ENCODE results near the gene ZNF3.

Gene ZNF3

DNA sequence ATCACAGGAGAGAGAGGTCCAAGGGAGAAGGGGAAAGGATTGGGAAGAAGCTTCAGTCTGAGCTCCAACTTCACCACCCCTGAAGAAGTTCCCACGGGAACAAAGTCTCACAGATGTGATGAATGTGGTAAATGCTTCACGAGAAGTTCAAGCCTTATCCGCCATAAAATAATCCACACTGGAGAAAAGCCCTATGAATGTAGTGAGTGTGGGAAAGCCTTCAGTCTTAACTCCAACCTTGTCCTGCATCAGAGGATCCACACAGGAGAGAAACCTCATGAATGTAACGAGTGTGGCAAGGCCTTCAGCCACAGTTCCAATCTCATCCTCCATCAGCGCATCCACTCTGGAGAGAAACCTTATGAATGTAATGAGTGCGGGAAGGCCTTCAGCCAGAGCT is 48.0 kb downstream of the ZNF3 start:
- Histone ChIP-seq H3K9ac (ENCODE audit: low read length) (no peak overlapping the region), H3K18ac (ENCODE audit: low read depth in 1 of 2, low read length in 2 of 2) (no peak overlapping the region), H3K36me3 (ENCODE audit: control insufficient read depth in 1 of 2, insufficient read depth in 2 of 2, low read depth in 1 of 2, low read length in 2 of 2) (peaks cover 43 to 91% of the 10 kb centered on the region in 2 experiments), H2BK12ac (ENCODE audit: low read length in 2 of 2) (no peak overlapping the region), H3K9me3 (ENCODE audit: control insufficient read depth, low read length) (no peaks in the 10 kb centered on the region), H3K4ac (ENCODE audit: low read depth in 1 of 2, low read length in 2 of 2) (no peak overlapping the region), H3K27me3 (ENCODE audit: control insufficient read depth in 1 of 2, insufficient read depth in 1 of 2, low read length in 2 of 2) (no peaks in the 10 kb centered on the region), H2AFZ (ENCODE audit: low read depth, low read length) (no peak overlapping the region), H2BK15ac (ENCODE audit: low read depth, poor library complexity, severe bottlenecking) (no peak overlapping the region), H2BK5ac (ENCODE audit: low read depth, low read length, poor library complexity, severe bottlenecking) (no peak overlapping the region), H3K23ac (ENCODE audit: low read length in 2 of 2) (no peak overlapping the region), H4K91ac (ENCODE audit: low read length) (no peak overlapping the region), H4K8ac (ENCODE audit: low read length) (no peak overlapping the region), H3K14ac (ENCODE audit: low read length in 2 of 2) (no peak overlapping the region), H3K79me1 (replicated peaks; ENCODE audit: low read length, poor library complexity, severe bottlenecking) (peaks cover 43% of the 10 kb centered on the region), H2AK5ac (ENCODE audit: low read length, severe bottlenecking) (no peak overlapping the region), H3K4me2 (ENCODE audit: low read length, poor library complexity, severe bottlenecking) (no peak overlapping the region), H3K4me1 (ENCODE audit: control insufficient read depth, insufficient read depth, low read depth, low read length) (no peaks in the 10 kb centered on the region), H3K27ac (ENCODE audit: low read length, poor library complexity, severe bottlenecking) (no peak overlapping the region), H3K4me3 (ENCODE audit: insufficient read depth in 1 of 2, low read depth in 1 of 2, low read length in 2 of 2) (no peak overlapping the region), H2BK120ac (ENCODE audit: low read depth, low read length) (no peak overlapping the region)
- no peak for DNase-seq
- WGBS: 98% methylated on average over 5 of the region's 6 CpGs

DNA sequence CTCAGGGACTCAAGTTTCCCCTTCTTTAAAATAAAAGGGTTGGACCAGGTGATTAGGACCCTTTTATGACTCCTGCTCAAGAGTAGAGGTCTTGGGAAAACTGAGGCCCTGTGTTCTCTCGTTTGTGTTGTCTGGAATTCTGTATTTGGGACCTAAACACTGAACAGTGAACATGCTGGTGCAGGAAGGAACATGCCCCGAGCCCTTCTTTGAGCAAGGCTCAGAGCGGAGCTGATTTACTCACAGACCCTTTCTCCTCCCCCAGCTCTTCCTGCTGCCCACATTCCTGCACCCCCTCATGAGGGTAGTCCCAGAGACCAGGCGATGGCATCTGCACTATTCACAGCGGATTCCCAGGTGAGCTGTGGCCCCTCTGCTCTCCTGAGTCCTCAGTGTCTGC is 51.9 kb downstream of the ZNF3 start:
- Histone ChIP-seq H3K27me3 (ENCODE audit: control insufficient read depth in 1 of 2, insufficient read depth in 1 of 2, low read length in 2 of 2) (no peaks in the 10 kb centered on the region), H2BK15ac (ENCODE audit: low read depth, poor library complexity, severe bottlenecking) (no peak overlapping the region), H3K36me3 (ENCODE audit: control insufficient read depth in 1 of 2, insufficient read depth in 2 of 2, low read depth in 1 of 2, low read length in 2 of 2) (peaks cover 52 to 90% of the 10 kb centered on the region in 2 experiments), H3K4ac (ENCODE audit: low read depth in 1 of 2, low read length in 2 of 2) (no peak overlapping the region), H3K9me3 (ENCODE audit: control insufficient read depth, low read length) (no peaks in the 10 kb centered on the region), H2AK5ac (ENCODE audit: low read length, severe bottlenecking) (no peak overlapping the region), H2BK5ac (ENCODE audit: low read depth, low read length, poor library complexity, severe bottlenecking) (no peak overlapping the region), H2AFZ (ENCODE audit: low read depth, low read length) (no peak overlapping the region), H3K4me1 (ENCODE audit: control insufficient read depth, insufficient read depth, low read depth, low read length) (no peaks in the 10 kb centered on the region), H4K91ac (ENCODE audit: low read length) (no peak overlapping the region), H3K79me1 (replicated peaks; ENCODE audit: low read length, poor library complexity, severe bottlenecking) (peaks cover 32% of the 10 kb centered on the region), H3K4me2 (ENCODE audit: low read length, poor library complexity, severe bottlenecking) (no peak overlapping the region), H2BK12ac (ENCODE audit: low read length in 2 of 2) (no peak overlapping the region), H3K27ac (ENCODE audit: low read length, poor library complexity, severe bottlenecking) (no peak overlapping the region), H4K8ac (ENCODE audit: low read length) (no peak overlapping the region), H3K23ac (ENCODE audit: low read length in 2 of 2) (no peak overlapping the region), H3K9ac (ENCODE audit: low read length) (no peak overlapping the region), H2BK120ac (ENCODE audit: low read depth, low read length) (no peak overlapping the region), H3K4me3 (ENCODE audit: insufficient read depth in 1 of 2, low read depth in 1 of 2, low read length in 2 of 2) (no peak overlapping the region), H3K14ac (ENCODE audit: low read length in 2 of 2) (no peak overlapping the region), H3K18ac (ENCODE audit: low read depth in 1 of 2, low read length in 2 of 2) (no peak overlapping the region)
- DNase-seq: no peak
- WGBS: 92% methylated on average over 5 of the region's 5 CpGs

DNA sequence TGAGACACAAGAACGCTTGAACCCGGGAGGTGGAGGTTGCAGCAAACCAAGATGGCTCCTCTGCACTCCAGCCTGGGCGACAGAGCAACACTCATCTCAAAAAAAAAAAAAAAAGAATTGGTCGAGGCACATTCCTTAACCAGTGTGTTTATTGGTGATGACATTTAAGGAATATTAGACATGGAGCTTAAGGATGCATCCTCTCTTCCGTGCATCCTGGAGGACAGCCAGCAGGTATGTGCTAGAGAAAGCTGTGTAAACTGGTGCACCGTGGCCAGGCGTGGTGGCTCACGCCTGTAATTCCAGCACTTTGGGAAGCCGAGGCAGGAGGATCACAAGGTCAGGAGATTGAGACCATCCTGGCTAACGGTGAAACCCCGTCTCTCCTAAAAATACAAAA is 54.3 kb downstream of the ZNF3 start:
- Histone ChIP-seq H4K91ac (ENCODE audit: low read length) (no peak overlapping the region), H3K14ac (ENCODE audit: low read length in 2 of 2) (no peak overlapping the region), H4K8ac (ENCODE audit: low read length) (no peak overlapping the region), H3K4ac (ENCODE audit: low read depth in 1 of 2, low read length in 2 of 2) (no peak overlapping the region), H3K9ac (ENCODE audit: low read length) (no peak overlapping the region), H2BK120ac (ENCODE audit: low read depth, low read length) (no peak overlapping the region), H3K27me3 (ENCODE audit: control insufficient read depth in 1 of 2, insufficient read depth in 1 of 2, low read length in 2 of 2) (no peaks in the 10 kb centered on the region), H3K18ac (ENCODE audit: low read depth in 1 of 2, low read length in 2 of 2) (no peak overlapping the region), H3K4me2 (ENCODE audit: low read length, poor library complexity, severe bottlenecking) (no peak overlapping the region), H2BK15ac (ENCODE audit: low read depth, poor library complexity, severe bottlenecking) (no peak overlapping the region), H3K27ac (ENCODE audit: low read length, poor library complexity, severe bottlenecking) (no peak overlapping the region), H3K23ac (ENCODE audit: low read length in 2 of 2) (no peak overlapping the region), H2BK5ac (ENCODE audit: low read depth, low read length, poor library complexity, severe bottlenecking) (no peak overlapping the region), H2AFZ (ENCODE audit: low read depth, low read length) (no peak overlapping the region), H2BK12ac (ENCODE audit: low read length in 2 of 2) (no peak overlapping the region), H3K79me1 (replicated peaks; ENCODE audit: low read length, poor library complexity, severe bottlenecking) (peaks cover 39% of the 10 kb centered on the region), H3K4me3 (ENCODE audit: insufficient read depth in 1 of 2, low read depth in 1 of 2, low read length in 2 of 2) (no peak overlapping the region), H2AK5ac (ENCODE audit: low read length, severe bottlenecking) (no peak overlapping the region), H3K9me3 (ENCODE audit: control insufficient read depth, low read length) (no peaks in the 10 kb centered on the region), H3K4me1 (ENCODE audit: control insufficient read depth, insufficient read depth, low read depth, low read length) (no peaks in the 10 kb centered on the region), H3K36me3 (ENCODE audit: control insufficient read depth in 1 of 2, insufficient read depth in 2 of 2, low read depth in 1 of 2, low read length in 2 of 2) (peaks cover 63 to 95% of the 10 kb centered on the region in 2 experiments)
- WGBS: 93% methylated on average over 11 of the region's 11 CpGs
- no peak for DNase-seq

DNA sequence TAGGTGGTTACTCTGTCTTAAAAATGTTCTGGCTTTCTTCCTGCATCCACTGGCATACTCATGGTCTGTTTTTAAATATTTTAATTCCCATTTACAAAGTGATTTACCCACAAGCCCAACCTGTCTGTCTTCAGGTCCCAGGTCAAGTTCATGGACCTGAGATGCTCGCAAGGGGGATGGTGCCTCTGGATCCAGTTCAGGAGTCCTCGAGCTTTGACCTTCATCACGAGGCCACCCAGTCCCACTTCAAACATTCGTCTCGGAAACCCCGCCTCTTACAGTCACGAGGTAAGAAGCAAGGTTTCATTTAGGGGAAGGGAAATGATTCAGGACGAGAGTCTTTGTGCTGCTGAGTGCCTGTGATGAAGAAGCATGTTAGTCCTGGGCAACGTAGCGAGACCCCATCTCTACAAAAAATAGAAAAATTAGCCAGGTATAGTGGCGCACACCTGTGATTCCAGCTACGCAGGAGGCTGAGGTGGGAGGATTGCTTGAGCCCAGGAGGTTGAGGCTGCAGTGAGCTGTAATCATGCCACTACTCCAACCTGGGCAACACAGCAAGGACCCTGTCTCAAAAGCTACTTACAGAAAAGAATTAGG is 57.4 kb downstream of the ZNF3 start:
- no peak overlapping the region for H4K8ac ChIP-seq (ENCODE audit: low read length)
- no peak overlapping the region for H3K23ac ChIP-seq (ENCODE audit: low read length in 2 of 2)
- H2BK5ac ChIP-seq (ENCODE audit: low read depth, low read length, poor library complexity, severe bottlenecking): no peak overlapping the region
- no peak overlapping the region for H3K4me2 ChIP-seq (ENCODE audit: low read length, poor library complexity, severe bottlenecking)
- no peak overlapping the region for H4K91ac ChIP-seq (ENCODE audit: low read length)
- no peak overlapping the region for H2BK120ac ChIP-seq (ENCODE audit: low read depth, low read length)
- no peak overlapping the region for H3K14ac ChIP-seq (ENCODE audit: low read length in 2 of 2)
- H3K27ac ChIP-seq (ENCODE audit: low read length, poor library complexity, severe bottlenecking): no peak overlapping the region
- WGBS: 96% methylated on average over 10 of the region's 12 CpGs
- DNase-seq: no peak
- H3K27me3 ChIP-seq (ENCODE audit: control insufficient read depth in 1 of 2, insufficient read depth in 1 of 2, low read length in 2 of 2): no peaks in the 10 kb centered on the region
- no peaks in the 10 kb centered on the region for H3K9me3 ChIP-seq (ENCODE audit: control insufficient read depth, low read length)
- H3K36me3 ChIP-seq (ENCODE audit: control insufficient read depth in 1 of 2, insufficient read depth in 2 of 2, low read depth in 1 of 2, low read length in 2 of 2): peaks cover 49 to 76% of the 10 kb centered on the region in 2 experiments
- H3K4me3 ChIP-seq (ENCODE audit: insufficient read depth in 1 of 2, low read depth in 1 of 2, low read length in 2 of 2): no peak overlapping the region
- H3K4ac ChIP-seq (ENCODE audit: low read depth in 1 of 2, low read length in 2 of 2): no peak overlapping the region
- H2AK5ac ChIP-seq (ENCODE audit: low read length, severe bottlenecking): no peak overlapping the region
- no peak overlapping the region for H2BK12ac ChIP-seq (ENCODE audit: low read length in 2 of 2)
- no peak overlapping the region for H2BK15ac ChIP-seq (ENCODE audit: low read depth, poor library complexity, severe bottlenecking)
- H3K4me1 ChIP-seq (ENCODE audit: control insufficient read depth, insufficient read depth, low read depth, low read length): peaks cover 2% of the 10 kb centered on the region
- no peak overlapping the region for H2AFZ ChIP-seq (ENCODE audit: low read depth, low read length)
- peaks cover 24% of the 10 kb centered on the region for H3K79me1 ChIP-seq (replicated peaks; ENCODE audit: low read length, poor library complexity, severe bottlenecking)
- H3K9ac ChIP-seq (ENCODE audit: low read length): no peak overlapping the region
- no peak overlapping the region for H3K18ac ChIP-seq (ENCODE audit: low read depth in 1 of 2, low read length in 2 of 2)
